Stomach (tissue), 4 donors: ENCODE measurements around the gene CENPU.

Experiments
- CTCF ChIP-seq, 7 experiments: fragments of 450-650 bp in 4 of 7; fragments of 200-600 bp in 3 of 7; sonication (generic) in 3 of 7; IDR thresholded peaks; one replicate each; pipeline ENCODE4 v1.5.1; 2016 to 2019; ENCODE audit warnings: antibody characterized with exemption in 7 of 7, control low read depth in 2 of 7, mild to moderate bottlenecking in 1 of 7
- EP300 ChIP-seq: sonication (generic); formaldehyde crosslinking; IDR thresholded peaks from one replicate; pipeline ENCODE4 v1.6.1; 2017; ENCODE audit warnings: antibody characterized with exemption
- POLR2A ChIP-seq, 4 donors: fragments of 450-650 bp; IDR thresholded peaks; one replicate each; pipeline ENCODE4 v1.6.1; 2016; ENCODE audit warnings: antibody characterized with exemption in 4 of 4, control low read depth in 2 of 4, mild to moderate bottlenecking in 1 of 4, moderate library complexity in 1 of 4
- POLR2AphosphoS5 ChIP-seq, 3 donors: sonication (generic); formaldehyde crosslinking; IDR thresholded peaks; one replicate each; pipeline ENCODE4 v1.6.1; 2016; ENCODE audit warnings: antibody characterized with exemption in 3 of 3

- TF ChIP-seq POLR2AphosphoS5 (IDR thresholded peaks at IDR 0.05) (peak; percentile 69 to 96 (median 74)), CTCF (IDR thresholded peaks at IDR 0.05) (no peak), POLR2A (IDR thresholded peaks at IDR 0.05) (no peak), EP300 (no peak)
These were observed at the start of gene CENPU for GRCh38 chr4:184733654-184734524.
